HEK293 (cell line): ENCODE data around the gene CEPT1.

Experiments
- BCL6B ChIP-seq: fragments of 450-650 bp; formaldehyde crosslinking; IDR thresholded peaks from 2 replicates; pipeline ENCODE4 v1.5.1; 2017; ENCODE audit warnings: missing biosample characterization, missing genetic modification characterization
- GLI4 ChIP-seq: fragments of 450-650 bp; formaldehyde crosslinking; IDR thresholded peaks from 2 replicates; pipeline ENCODE4 v1.5.1; 2016; ENCODE audit warnings: missing biosample characterization, missing genetic modification characterization
- GLIS1 ChIP-seq: fragments of 450-650 bp; formaldehyde crosslinking; IDR thresholded peaks from 2 replicates; pipeline ENCODE4 v1.5.1; 2016; ENCODE audit warnings: missing biosample characterization, missing genetic modification characterization
- GLIS2 ChIP-seq: fragments of 450-650 bp; formaldehyde crosslinking; IDR thresholded peaks from 2 replicates; pipeline ENCODE4 v1.5.1; 2016; ENCODE audit warnings: missing biosample characterization, missing genetic modification characterization
- PRDM1 ChIP-seq: fragments of 450-650 bp; formaldehyde crosslinking; IDR thresholded peaks from 2 replicates; pipeline ENCODE4; 2016; ENCODE audit warnings: missing biosample characterization, missing genetic modification characterization
- RBAK ChIP-seq: fragments of 450-650 bp; formaldehyde crosslinking; IDR thresholded peaks from 2 replicates; pipeline ENCODE4 v1.5.1; 2016; ENCODE audit warnings: missing biosample characterization, missing genetic modification characterization
- ZBTB17 ChIP-seq: fragments of 450-650 bp; formaldehyde crosslinking; IDR thresholded peaks from 2 replicates; pipeline ENCODE4 v1.5.1; 2016; ENCODE audit warnings: missing biosample characterization, missing genetic modification characterization
- ZBTB20 ChIP-seq: fragments of 450-650 bp; formaldehyde crosslinking; IDR thresholded peaks from 2 replicates; pipeline ENCODE4 v1.5.1; 2016; ENCODE audit warnings: missing biosample characterization, missing genetic modification characterization
- ZBTB21 ChIP-seq: fragments of 450-650 bp; formaldehyde crosslinking; IDR thresholded peaks from 2 replicates; pipeline ENCODE4 v1.5.1; 2017; ENCODE audit warnings: missing biosample characterization, missing genetic modification characterization
- ZEB2 ChIP-seq: fragments of 450-650 bp; formaldehyde crosslinking; IDR thresholded peaks from 2 replicates; pipeline ENCODE4 v1.5.1; 2016; ENCODE audit warnings: missing biosample characterization, missing genetic modification characterization
- ZFHX2 ChIP-seq: fragments of 450-650 bp; formaldehyde crosslinking; conservative IDR thresholded peaks from 2 replicates; pipeline ENCODE4 v1.5.1; 2016; ENCODE audit warnings: missing biosample characterization, missing genetic modification characterization
- ZNF266 ChIP-seq: fragments of 450-650 bp; formaldehyde crosslinking; IDR thresholded peaks from 2 replicates; pipeline ENCODE4 v1.5.1; 2016; ENCODE audit warnings: missing biosample characterization, missing genetic modification characterization, low read depth
- ZNF274 ChIP-seq, 2 experiments: fragments of 200-500 bp in 1 of 2; fragments of 450-650 bp in 1 of 2; sonication (Bioruptor generic) in 1 of 2; formaldehyde crosslinking in 1 of 2; IDR thresholded peaks; 2 replicates each; pipeline versions ENCODE4 v1.5.1 to v1.6.1; 2014 to 2016; ENCODE audit warnings: borderline replicate concordance in 1 of 2, inconsistent platforms in 1 of 2, low read length in 1 of 2, missing biosample characterization in 1 of 2, missing genetic modification characterization in 1 of 2
- ZNF394 ChIP-seq: fragments of 450-650 bp; formaldehyde crosslinking; IDR thresholded peaks from 2 replicates; pipeline ENCODE4 v1.5.1; 2016; ENCODE audit warnings: missing biosample characterization, missing genetic modification characterization, mild to moderate bottlenecking, moderate library complexity, borderline replicate concordance
- ZNF544 ChIP-seq: fragments of 450-650 bp; formaldehyde crosslinking; IDR thresholded peaks from 2 replicates; pipeline ENCODE4 v1.5.0; 2017; ENCODE audit warnings: missing biosample characterization, missing genetic modification characterization
- ZNF561 ChIP-seq: fragments of 450-650 bp; IDR thresholded peaks from 2 replicates; pipeline ENCODE4 v1.5.1; 2018; ENCODE audit warnings: missing biosample characterization, missing genetic modification characterization, borderline replicate concordance
- ZNF610 ChIP-seq: fragments of 450-650 bp; formaldehyde crosslinking; IDR thresholded peaks from 2 replicates; pipeline ENCODE4 v1.5.1; 2016; ENCODE audit warnings: missing biosample characterization, missing genetic modification characterization, borderline replicate concordance
- ZNF621 ChIP-seq: fragments of 450-650 bp; formaldehyde crosslinking; IDR thresholded peaks from 2 replicates; pipeline ENCODE4 v1.5.1; 2017; ENCODE audit warnings: missing biosample characterization, missing genetic modification characterization
- ZNF629 ChIP-seq: fragments of 450-650 bp; formaldehyde crosslinking; IDR thresholded peaks from 2 replicates; pipeline ENCODE4 v1.5.1; 2017; ENCODE audit warnings: missing biosample characterization, missing genetic modification characterization
- ZNF658 ChIP-seq: fragments of 450-650 bp; formaldehyde crosslinking; IDR thresholded peaks from 2 replicates; pipeline ENCODE4; 2016; ENCODE audit warnings: missing biosample characterization, missing genetic modification characterization
- ZNF707 ChIP-seq: fragments of 450-650 bp; formaldehyde crosslinking; IDR thresholded peaks from 2 replicates; pipeline ENCODE4 v1.5.1; 2016; ENCODE audit warnings: missing biosample characterization, missing genetic modification characterization
- ZNF791 ChIP-seq: fragments of 450-650 bp; formaldehyde crosslinking; IDR thresholded peaks from 2 replicates; pipeline ENCODE4 v1.5.1; 2016; ENCODE audit warnings: missing biosample characterization, missing genetic modification characterization
- TF ChIP-seq, protein P1 (sequence below): fragments of 450-650 bp; formaldehyde crosslinking; IDR thresholded peaks from 2 replicates; pipeline ENCODE4 v1.5.1; 2016; ENCODE audit warnings: missing biosample characterization, missing genetic modification characterization
- TF ChIP-seq, protein P2 (sequence below): fragments of 450-650 bp; formaldehyde crosslinking; IDR thresholded peaks from 2 replicates; pipeline ENCODE4 v1.5.1; 2016; ENCODE audit warnings: missing biosample characterization, missing genetic modification characterization
- TF ChIP-seq, protein P3 (sequence below): fragments of 450-650 bp; formaldehyde crosslinking; IDR thresholded peaks from 2 replicates; pipeline ENCODE4 v1.5.1; 2016; ENCODE audit warnings: missing biosample characterization, missing genetic modification characterization
- TF ChIP-seq, protein P4 (sequence below): fragments of 450-650 bp; formaldehyde crosslinking; IDR thresholded peaks from 2 replicates; pipeline ENCODE4 v1.5.1; 2016; ENCODE audit warnings: missing biosample characterization, missing genetic modification characterization
- TF ChIP-seq, protein P5 (sequence below): fragments of 450-650 bp; formaldehyde crosslinking; optimal IDR thresholded peaks from 2 replicates; pipeline ENCODE3; 2016; ENCODE audit warnings: missing biosample characterization, mild to moderate bottlenecking, missing genetic modification characterization
- TF ChIP-seq, protein P6 (sequence below): fragments of 450-650 bp; formaldehyde crosslinking; IDR thresholded peaks from 2 replicates; pipeline ENCODE4 v1.5.1; 2017; ENCODE audit warnings: missing biosample characterization, missing genetic modification characterization

Gene CEPT1

DNA sequence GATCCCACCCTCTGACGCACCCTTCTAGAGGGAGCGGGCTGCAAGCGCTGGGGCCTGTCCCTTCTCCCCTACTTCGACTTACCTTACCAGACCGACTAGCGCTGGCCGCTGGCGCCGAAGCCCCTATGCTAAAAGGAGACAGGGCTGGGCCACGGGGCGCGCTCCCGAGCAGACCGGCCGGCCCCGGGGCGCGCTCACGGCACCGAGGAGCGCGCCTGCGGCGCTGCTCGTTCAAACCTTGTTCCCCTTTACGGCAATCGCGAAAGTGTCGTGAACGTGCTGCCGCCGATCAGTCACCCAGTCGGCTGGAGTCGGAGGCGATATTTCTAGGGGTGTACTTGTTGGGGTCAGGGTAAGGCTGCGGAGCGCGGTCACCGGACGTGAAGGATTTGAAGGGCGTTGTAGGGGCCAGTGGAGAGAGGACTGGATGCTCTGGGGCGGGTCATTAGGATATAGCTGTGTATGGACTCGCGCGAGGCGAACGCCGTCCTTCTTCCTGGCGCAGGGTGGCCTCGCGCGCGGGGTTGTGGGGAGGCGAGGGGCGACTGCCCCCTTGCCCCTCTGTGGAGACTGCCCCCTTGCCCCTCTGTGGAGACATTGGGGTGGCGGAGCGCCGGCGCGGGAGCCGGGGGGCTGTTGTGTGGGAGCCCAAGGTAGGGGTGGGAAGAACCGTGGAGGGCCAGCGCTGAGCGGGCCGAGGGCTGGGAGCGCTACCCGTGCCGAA is at the start of gene CEPT1, which contains the start of gene DRAM2 (continued):
- TF ChIP-seq, protein P1, sequence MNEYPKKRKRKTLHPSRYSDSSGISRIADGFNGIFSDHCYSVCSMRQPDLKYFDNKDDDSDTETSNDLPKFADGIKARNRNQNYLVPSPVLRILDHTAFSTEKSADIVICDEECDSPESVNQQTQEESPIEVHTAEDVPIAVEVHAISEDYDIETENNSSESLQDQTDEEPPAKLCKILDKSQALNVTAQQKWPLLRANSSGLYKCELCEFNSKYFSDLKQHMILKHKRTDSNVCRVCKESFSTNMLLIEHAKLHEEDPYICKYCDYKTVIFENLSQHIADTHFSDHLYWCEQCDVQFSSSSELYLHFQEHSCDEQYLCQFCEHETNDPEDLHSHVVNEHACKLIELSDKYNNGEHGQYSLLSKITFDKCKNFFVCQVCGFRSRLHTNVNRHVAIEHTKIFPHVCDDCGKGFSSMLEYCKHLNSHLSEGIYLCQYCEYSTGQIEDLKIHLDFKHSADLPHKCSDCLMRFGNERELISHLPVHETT: peak; percentile 60; the same call in 1 of the 2 replicates
- TF ChIP-seq, protein P2, sequence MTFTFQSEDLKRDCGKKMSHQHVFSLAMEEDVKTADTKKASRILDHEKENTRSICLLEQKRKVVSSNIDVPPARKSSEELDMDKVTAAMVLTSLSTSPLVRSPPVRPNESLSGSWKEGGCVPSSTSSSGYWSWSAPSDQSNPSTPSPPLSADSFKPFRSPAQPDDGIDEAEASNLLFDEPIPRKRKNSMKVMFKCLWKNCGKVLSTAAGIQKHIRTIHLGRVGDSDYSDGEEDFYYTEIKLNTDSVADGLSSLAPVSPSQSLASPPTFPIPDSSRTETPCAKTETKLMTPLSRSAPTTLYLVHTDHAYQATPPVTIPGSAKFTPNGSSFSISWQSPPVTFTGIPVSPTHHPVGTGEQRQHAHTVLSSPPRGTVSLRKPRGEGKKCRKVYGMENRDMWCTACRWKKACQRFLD (tag by site-specific recombination): no peak
- TF ChIP-seq ZNF707 (tag by site-specific recombination): no peak
- TF ChIP-seq BCL6B (tag by site-specific recombination): no peak
- TF ChIP-seq, protein P3, sequence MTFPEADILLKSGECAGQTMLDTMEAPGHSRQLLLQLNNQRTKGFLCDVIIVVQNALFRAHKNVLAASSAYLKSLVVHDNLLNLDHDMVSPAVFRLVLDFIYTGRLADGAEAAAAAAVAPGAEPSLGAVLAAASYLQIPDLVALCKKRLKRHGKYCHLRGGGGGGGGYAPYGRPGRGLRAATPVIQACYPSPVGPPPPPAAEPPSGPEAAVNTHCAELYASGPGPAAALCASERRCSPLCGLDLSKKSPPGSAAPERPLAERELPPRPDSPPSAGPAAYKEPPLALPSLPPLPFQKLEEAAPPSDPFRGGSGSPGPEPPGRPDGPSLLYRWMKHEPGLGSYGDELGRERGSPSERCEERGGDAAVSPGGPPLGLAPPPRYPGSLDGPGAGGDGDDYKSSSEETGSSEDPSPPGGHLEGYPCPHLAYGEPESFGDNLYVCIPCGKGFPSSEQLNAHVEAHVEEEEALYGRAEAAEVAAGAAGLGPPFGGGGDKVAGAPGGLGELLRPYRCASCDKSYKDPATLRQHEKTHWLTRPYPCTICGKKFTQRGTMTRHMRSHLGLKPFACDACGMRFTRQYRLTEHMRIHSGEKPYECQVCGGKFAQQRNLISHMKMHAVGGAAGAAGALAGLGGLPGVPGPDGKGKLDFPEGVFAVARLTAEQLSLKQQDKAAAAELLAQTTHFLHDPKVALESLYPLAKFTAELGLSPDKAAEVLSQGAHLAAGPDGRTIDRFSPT (tag by site-specific recombination): peak; percentile 86
- peak; percentile 51; the same call in 1 of the 2 replicates for TF ChIP-seq ZBTB20 (tag by site-specific recombination)
- peak; percentile 64; the same call in 1 of the 2 replicates for TF ChIP-seq GLI4 (tag by site-specific recombination)
- no peak for TF ChIP-seq ZNF791 (tag by site-specific recombination)
- TF ChIP-seq ZBTB17 (tag by site-specific recombination): peak; percentile 49; the same call in 1 of the 2 replicates
- no peak for TF ChIP-seq ZNF621 (tag by site-specific recombination)
- no peak for TF ChIP-seq ZNF274 (IDR thresholded peaks at IDR 0.05; ENCODE audit: low read length)
- TF ChIP-seq ZNF274 (tag by site-specific recombination; IDR thresholded peaks at IDR 0.05; ENCODE audit: borderline replicate concordance): no peak
- TF ChIP-seq GLIS1 (tag by site-specific recombination): no peak
- peak; percentile 88 for TF ChIP-seq GLIS2 (tag by site-specific recombination)
- TF ChIP-seq, protein P4, sequence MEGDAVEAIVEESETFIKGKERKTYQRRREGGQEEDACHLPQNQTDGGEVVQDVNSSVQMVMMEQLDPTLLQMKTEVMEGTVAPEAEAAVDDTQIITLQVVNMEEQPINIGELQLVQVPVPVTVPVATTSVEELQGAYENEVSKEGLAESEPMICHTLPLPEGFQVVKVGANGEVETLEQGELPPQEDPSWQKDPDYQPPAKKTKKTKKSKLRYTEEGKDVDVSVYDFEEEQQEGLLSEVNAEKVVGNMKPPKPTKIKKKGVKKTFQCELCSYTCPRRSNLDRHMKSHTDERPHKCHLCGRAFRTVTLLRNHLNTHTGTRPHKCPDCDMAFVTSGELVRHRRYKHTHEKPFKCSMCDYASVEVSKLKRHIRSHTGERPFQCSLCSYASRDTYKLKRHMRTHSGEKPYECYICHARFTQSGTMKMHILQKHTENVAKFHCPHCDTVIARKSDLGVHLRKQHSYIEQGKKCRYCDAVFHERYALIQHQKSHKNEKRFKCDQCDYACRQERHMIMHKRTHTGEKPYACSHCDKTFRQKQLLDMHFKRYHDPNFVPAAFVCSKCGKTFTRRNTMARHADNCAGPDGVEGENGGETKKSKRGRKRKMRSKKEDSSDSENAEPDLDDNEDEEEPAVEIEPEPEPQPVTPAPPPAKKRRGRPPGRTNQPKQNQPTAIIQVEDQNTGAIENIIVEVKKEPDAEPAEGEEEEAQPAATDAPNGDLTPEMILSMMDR (tag by site-specific recombination): peak; percentile 73
- 0 out of 2 replicates have a peak, but pooled peaks have one; percentile 15 for TF ChIP-seq ZNF561 (tag by site-specific recombination)
- TF ChIP-seq, protein P5, sequence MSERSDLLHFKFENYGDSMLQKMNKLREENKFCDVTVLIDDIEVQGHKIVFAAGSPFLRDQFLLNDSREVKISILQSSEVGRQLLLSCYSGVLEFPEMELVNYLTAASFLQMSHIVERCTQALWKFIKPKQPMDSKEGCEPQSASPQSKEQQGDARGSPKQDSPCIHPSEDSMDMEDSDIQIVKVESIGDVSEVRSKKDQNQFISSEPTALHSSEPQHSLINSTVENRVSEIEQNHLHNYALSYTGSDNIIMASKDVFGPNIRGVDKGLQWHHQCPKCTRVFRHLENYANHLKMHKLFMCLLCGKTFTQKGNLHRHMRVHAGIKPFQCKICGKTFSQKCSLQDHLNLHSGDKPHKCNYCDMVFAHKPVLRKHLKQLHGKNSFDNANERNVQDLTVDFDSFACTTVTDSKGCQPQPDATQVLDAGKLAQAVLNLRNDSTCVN (tag by site-specific recombination): peak; percentile 97
- no peak for TF ChIP-seq ZNF544 (tag by site-specific recombination)
- TF ChIP-seq ZNF610 (tag by site-specific recombination): no peak
- no peak for TF ChIP-seq ZNF658 (tag by site-specific recombination)
- TF ChIP-seq PRDM1: no peak
- TF ChIP-seq ZFHX2 (tag by site-specific recombination): no peak
- no peak for TF ChIP-seq ZBTB21 (tag by site-specific recombination)
- TF ChIP-seq ZNF266 (tag by site-specific recombination): no peak
- TF ChIP-seq, protein P6, sequence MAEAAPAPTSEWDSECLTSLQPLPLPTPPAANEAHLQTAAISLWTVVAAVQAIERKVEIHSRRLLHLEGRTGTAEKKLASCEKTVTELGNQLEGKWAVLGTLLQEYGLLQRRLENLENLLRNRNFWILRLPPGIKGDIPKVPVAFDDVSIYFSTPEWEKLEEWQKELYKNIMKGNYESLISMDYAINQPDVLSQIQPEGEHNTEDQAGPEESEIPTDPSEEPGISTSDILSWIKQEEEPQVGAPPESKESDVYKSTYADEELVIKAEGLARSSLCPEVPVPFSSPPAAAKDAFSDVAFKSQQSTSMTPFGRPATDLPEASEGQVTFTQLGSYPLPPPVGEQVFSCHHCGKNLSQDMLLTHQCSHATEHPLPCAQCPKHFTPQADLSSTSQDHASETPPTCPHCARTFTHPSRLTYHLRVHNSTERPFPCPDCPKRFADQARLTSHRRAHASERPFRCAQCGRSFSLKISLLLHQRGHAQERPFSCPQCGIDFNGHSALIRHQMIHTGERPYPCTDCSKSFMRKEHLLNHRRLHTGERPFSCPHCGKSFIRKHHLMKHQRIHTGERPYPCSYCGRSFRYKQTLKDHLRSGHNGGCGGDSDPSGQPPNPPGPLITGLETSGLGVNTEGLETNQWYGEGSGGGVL: 0 out of 2 replicates have a peak, but pooled peaks have one; percentile 0
- 0 out of 2 replicates have a peak, but pooled peaks have one; percentile 10 for TF ChIP-seq ZNF629
- TF ChIP-seq ZNF394: no peak
- no peak for TF ChIP-seq RBAK (tag by site-specific recombination)
- TF ChIP-seq ZEB2 (tag by site-specific recombination): 0 out of 2 replicates have a peak, but pooled peaks have one; percentile 33
